HK-2 (cell line): Measurements from ENCODE around the gene ADAMTS13.
"Not testable (repeated sequence)": the region's sequence is repeated elsewhere in the genome, so short reads cannot be mapped to it uniquely, and the experiment has no call there.

Source experiments
- DNase-seq: peaks from one replicate; pipeline ENCODE4 v3.0.0-alpha.2; 2018; ENCODE audit not compliant: unreplicated experiment

Gene ADAMTS13

GRCh38 chr9:133421615-133422542, at the start of gene ADAMTS13:
TSS of gene ADAMTS13 (plus strand) at chr9:133422367. CDS start at chr9:133422444, 77 bp downstream.
- peak; percentile 26 for DNase-seq

- no peak for DNase-seq
Measured at GRCh38 chr9:133374612-133375115, 47.5 kb upstream of the ADAMTS13 start.

GRCh38 chr9:133375116-133375723, 46.9 kb upstream of the ADAMTS13 start:
- DNase-seq: peak; percentile 49

GRCh38 chr9:133375724-133376654, 46.2 kb upstream of the ADAMTS13 start, which contains the start of the genes STKLD1 and SURF4:
TSS of gene STKLD1 (plus strand) at chr9:133376366. CDS start at chr9:133376474, 108 bp downstream.
TSS of gene SURF4 (minus strand) at chr9:133376060. CDS start at chr9:133375969, 91 bp downstream.
- DNase-seq: peak; percentile 96

DNA sequence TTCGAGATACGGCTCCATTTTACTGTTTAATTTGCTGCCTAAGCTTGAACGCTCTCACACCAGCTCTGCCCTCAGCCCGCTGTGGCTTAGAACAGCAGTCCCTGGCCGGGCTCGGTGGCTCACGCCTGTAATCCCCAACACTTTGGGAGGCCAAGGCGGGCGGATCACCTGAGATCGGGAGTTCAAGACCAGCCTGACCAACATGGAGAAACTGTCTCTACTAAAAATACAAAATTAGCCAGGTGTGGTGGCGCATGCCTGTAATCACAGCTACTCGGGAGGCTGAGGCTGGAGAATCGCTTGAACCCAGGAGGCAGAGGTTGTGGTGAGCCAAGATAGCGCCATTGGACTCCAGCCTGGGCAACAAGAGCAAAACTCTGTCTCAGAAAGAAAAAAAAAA, 44.9 kb upstream of the ADAMTS13 start:
- DNase-seq: not testable (repeated sequence)

GRCh38 chr9:133377721-133378216, 44.4 kb upstream of the ADAMTS13 start:
- DNase-seq: no peak

GRCh38 chr9:133378408-133378962, 43.7 kb upstream of the ADAMTS13 start:
- no peak for DNase-seq

- DNase-seq: no peak
Measured at GRCh38 chr9:133379153-133380086, 42.7 kb upstream of the ADAMTS13 start.

DNA sequence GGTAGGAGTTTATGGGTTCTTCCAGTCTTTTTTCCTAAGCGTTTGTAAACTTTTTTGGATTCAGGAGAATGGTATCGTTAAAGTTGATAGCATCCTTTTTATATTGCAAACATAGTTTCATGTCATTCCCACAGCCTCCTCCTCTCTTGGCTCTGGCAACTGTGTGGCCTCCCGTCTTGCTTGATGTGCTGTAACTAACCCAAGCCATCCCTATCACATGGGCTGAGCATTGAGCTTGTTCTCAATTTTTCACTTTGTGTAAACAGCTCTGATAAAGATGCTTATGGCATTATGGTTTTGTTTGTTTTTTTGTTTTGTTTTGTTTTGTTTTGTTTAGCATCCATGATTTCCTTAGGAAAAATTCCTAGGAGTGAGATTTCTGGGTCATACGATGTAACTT, 41.4 kb upstream of the ADAMTS13 start:
- no peak for DNase-seq

DNA sequence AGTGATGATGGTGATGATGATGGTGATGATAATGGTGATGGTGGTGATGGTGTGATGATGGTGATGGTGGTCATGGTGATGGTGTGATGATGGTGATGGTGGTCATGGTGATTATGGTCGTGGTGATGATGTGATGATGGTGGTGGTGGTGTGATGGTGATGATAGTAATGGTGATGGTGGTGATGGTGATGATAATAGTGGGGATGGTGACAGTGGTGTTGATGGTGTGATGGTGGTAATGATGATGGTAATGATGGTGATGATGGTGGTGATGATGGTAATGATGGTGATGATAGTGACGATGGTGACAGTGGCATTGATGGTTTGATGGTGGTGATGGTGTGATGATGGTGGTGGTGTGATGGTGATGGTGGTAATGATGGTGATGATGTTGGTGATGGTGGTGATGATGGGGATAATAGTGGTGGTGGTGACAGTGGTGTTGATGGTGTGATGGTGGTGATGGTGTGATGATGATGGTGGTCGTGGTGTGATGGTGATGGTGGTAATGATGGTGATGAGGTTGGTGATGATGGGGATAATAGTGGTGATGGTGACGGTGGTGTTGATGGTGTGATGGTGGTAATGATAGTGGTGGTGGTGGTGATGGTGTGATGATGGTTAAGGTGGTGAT, 39.5 kb upstream of the ADAMTS13 start:
- no peak for DNase-seq

DNA sequence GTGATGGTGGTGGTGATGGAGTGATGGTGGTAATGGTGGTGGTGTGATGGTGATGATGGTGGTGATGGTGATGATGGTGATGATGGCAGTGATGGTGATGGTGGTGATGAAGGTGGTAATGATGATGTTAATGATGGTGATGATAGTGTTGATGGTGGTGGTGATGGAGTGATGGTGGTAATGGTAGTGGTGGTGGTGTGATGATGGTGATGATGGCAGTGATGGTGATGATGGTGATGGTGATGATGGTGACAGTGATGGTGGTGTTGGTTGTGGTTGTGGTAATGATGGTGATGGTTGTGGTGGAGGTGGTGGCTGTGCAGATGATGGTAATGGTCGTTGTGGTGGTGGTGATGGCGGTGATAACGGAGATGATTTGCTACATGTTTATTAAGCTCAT, 38.7 kb upstream of the ADAMTS13 start:
- DNase-seq: no peak

- no peak for DNase-seq
Measured at GRCh38 chr9:133384736-133385321, 37.3 kb upstream of the ADAMTS13 start.

- DNase-seq: no peak
Measured at GRCh38 chr9:133385452-133385851, 36.7 kb upstream of the ADAMTS13 start.

- DNase-seq: no peak
Measured at GRCh38 chr9:133386338-133386737, 35.8 kb upstream of the ADAMTS13 start.

GRCh38 chr9:133387680-133388079, 34.5 kb upstream of the ADAMTS13 start:
- no peak for DNase-seq

DNA sequence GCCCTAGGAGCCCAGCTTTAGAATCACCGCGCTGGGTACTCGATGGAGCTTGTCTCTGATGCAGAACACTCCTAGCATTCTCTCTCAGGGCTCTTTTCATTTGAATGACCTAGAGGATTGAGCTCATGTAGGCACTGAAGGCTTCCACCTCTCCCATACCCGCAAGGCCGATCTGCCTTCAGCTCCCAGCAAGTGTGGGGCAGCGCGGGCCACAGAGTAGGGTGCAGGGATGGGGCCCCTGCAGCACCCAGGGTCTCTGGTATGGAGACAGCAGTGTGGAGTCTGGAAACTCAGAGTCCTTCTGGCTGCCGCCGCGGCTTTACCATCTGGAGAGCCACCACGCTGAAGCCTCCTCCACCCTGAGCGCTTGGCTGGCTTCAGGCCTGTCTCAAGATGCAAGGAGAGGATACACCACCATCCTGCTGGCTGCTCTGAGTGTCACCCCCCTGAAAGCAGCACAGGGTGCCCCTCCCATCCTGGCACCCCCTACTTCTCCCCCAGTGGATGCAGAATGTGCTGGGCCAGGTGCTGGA, 33.1 kb upstream of the ADAMTS13 start:
- no peak for DNase-seq

DNA sequence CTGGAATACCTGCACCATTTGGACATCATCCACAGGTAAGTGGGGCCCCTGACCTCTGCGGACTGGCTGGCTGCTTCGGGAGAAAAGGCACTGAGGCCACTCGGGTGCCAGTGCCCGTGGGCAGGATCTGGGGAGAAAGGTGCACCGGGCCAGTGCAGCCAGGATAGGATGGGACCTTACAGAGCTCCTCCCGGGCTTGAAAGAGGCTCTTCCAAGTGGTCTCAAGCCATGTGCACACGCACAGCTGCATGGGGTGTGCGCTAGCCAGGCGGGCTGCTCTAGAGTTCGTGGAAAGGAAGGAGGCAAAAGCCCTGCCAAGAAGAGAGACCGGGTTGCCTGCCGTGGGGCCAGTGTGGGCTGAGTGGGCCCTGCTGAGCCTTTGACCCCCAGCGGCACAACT, 32.6 kb upstream of the ADAMTS13 start:
- no peak for DNase-seq

- DNase-seq: no peak
Measured at GRCh38 chr9:133390713-133391112, 31.5 kb upstream of the ADAMTS13 start.

DNA sequence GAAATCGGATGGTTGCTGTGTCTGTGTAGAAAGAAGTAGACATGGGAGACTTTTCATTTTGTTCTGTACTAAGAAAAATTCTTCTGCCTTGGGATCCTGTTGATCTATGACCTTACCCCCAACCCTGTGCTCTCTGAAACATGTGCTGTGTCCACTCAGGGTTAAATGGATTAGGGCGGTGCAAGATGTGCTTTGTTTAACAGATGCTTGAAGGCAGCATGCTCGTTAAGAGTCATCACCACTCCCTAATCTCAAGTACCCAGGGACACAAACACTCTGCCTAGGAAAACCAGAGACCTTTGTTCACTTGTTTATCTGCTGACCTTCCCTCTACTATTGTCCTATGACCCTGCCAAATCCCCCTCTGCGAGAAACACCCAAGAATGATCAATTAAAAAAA, 30.7 kb upstream of the ADAMTS13 start:
- DNase-seq: not testable (repeated sequence)
